GM19463 (cell line): ENCODE results near the gene OR10H5.
"Not testable (repeated sequence)": the region's sequence is repeated elsewhere in the genome, so short reads cannot be mapped to it uniquely, and the experiment has no call there.

ENCODE experiments used
- ATAC-seq: cut with Tn5 transposase; IDR thresholded peaks from one replicate; pipeline ENCODE4 v1.9.1; 2021; ENCODE audit warnings: mild to moderate bottlenecking, moderate library complexity; ENCODE audit not compliant: unreplicated experiment

The OR10H5 gene

GRCh38 chr19:15811476-15811875, 24.0 kb downstream of the OR10H5 start:
- ATAC-seq = no peak

GRCh38 chr19:15812060-15812722, 24.7 kb downstream of the OR10H5 start:
- no peak for ATAC-seq

- ATAC-seq = no peak
Observed at GRCh38 chr19:15813916-15814315, 26.5 kb downstream of the OR10H5 start.

GRCh38 chr19:15815306-15815705, 27.8 kb downstream of the OR10H5 start, which contains the start of gene OR10H1:
Gene OR10H1, minus strand, starts transcription at chr19:15815664. Its CDS starts 7,627 bp downstream, at chr19:15808037.
- ATAC-seq = no peak

GRCh38 chr19:15820646-15821045, 33.2 kb downstream of the OR10H5 start:
- ATAC-seq = no peak

GRCh38 chr19:15825753-15826152, 38.3 kb downstream of the OR10H5 start:
- ATAC-seq = no peak

GRCh38 chr19:15828121-15828610, 40.7 kb downstream of the OR10H5 start:
- no peak for ATAC-seq

GRCh38 chr19:15828611-15829305, 41.3 kb downstream of the OR10H5 start:
- ATAC-seq = not testable (repeated sequence)

- no peak for ATAC-seq
Observed at GRCh38 chr19:15829306-15829698, 41.8 kb downstream of the OR10H5 start.

- no peak for ATAC-seq
Observed at GRCh38 chr19:15829786-15830185, 42.3 kb downstream of the OR10H5 start.

GRCh38 chr19:15831626-15832025, 44.2 kb downstream of the OR10H5 start:
- ATAC-seq = no peak

- ATAC-seq = not testable (repeated sequence)
Observed at GRCh38 chr19:15834232-15834631, 46.8 kb downstream of the OR10H5 start.

GRCh38 chr19:15835565-15836329, 48.3 kb downstream of the OR10H5 start:
- ATAC-seq = not testable (repeated sequence)

- ATAC-seq = peak; percentile 93
Observed at GRCh38 chr19:15836330-15837220, 49.1 kb downstream of the OR10H5 start.

- peak; percentile 10 for ATAC-seq
Observed at GRCh38 chr19:15837221-15837731, 49.8 kb downstream of the OR10H5 start.

- ATAC-seq = no peak
Observed at GRCh38 chr19:15838351-15838750, 50.9 kb downstream of the OR10H5 start.

- not testable (repeated sequence) for ATAC-seq
Observed at GRCh38 chr19:15839888-15840287, 52.4 kb downstream of the OR10H5 start.

- ATAC-seq = no peak
Observed at GRCh38 chr19:15840833-15841232, 53.4 kb downstream of the OR10H5 start.

GRCh38 chr19:15841875-15842569, 54.6 kb downstream of the OR10H5 start:
- no peak for ATAC-seq
